Body of pancreas (tissue), 4 donors: ENCODE data around the gene TEAD3.

Experiments used
- CTCF ChIP-seq, 7 experiments: fragments of 450-650 bp in 4 of 7; fragments of 200-600 bp in 3 of 7; sonication (generic) in 3 of 7; IDR thresholded peaks; one replicate each; pipeline ENCODE4 v1.5.1; 2016 to 2019; ENCODE audit warnings: antibody characterized with exemption in 7 of 7
- POLR2A ChIP-seq, 3 donors: fragments of 450-650 bp; IDR thresholded peaks; one replicate each; pipeline ENCODE4 v1.6.1; 2016; ENCODE audit warnings: antibody characterized with exemption in 3 of 3, mild to moderate bottlenecking in 2 of 3

GRCh38 chr6:35483490-35483889 is 13.4 kb downstream of the TEAD3 start:
- TF ChIP-seq CTCF (IDR thresholded peaks at IDR 0.05), result no peak
- TF ChIP-seq POLR2A (IDR thresholded peaks at IDR 0.05), result no peak
